ENCODE measurements around the gene EP400. TPM values are rescaled to one million over a fixed set of nuclear protein-coding genes. Genes with fewer than 3 reads are reported as not detected.
A peak's percentile ranks its signal among the peaks of the same experiment; 100 is the strongest.

Gene EP400
- total and polyA plus RNA-seq, 9 of the 15 experiments (the other 6 are each of a cell fraction or from before 2014, with no cell fraction given) = 4.5 to 58.0 (median 7.0) TPM

GRCh38 chr12:132117558-132117875 is 167.8 kb downstream of the EP400 start (continued):
- TF ChIP-seq MBD2 (IDR thresholded peaks at IDR 0.05; ENCODE audit: borderline replicate concordance, low read depth) (peak; percentile 62; the same call in 1 of the 2 replicates), HOMEZ (CRISPR knock-in tag; IDR thresholded peaks at IDR 0.05) (no peak), SP2 (IDR thresholded peaks at IDR 0.05; ENCODE audit: extremely low read depth, low read depth, low read length, poor library complexity, severe bottlenecking) (no peak), HDAC1 (IDR thresholded peaks at IDR 0.05) (no peak), NFYB (IDR thresholded peaks at IDR 0.05; ENCODE audit: extremely low read depth, insufficient read length) (peak; percentile 65)

DNA sequence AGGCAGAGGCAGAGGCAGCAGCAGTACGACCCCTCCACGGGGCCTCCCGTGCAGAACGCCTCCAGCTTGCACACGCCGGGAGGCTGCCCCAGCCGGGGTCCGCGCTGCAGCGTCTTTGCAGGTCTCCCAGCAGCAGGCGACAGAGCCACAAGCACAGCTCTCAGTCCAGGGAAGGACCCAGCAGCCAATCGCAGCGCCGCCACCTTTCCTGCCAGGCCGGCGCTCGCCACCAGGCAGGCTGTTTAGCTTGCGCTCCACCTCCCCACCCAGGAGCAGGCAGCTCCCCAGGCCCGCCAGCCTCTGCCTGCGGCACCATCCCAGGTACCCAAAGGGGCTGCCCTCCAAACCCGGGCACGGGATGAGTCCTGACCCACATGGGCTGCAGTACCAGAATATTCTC is 169.1 kb downstream of the EP400 start:
- intact Hi-C loops (cut with micrococcal nuclease) = no loop called here
- Histone ChIP-seq H3K27me3 (ENCODE audit: control insufficient read depth in 2 of 2, insufficient read depth in 2 of 2, low read length in 2 of 2) (no peaks in the 10 kb centered on the region), H3K9me1 (ENCODE audit: control insufficient read depth, insufficient read depth, low read length) (no peaks in the 10 kb centered on the region), H3K9me3 (replicated peaks; ENCODE audit: control insufficient read depth, insufficient read depth, low read depth, low read length) (no peaks in the 10 kb centered on the region), H3K27ac (ENCODE audit: extremely low read depth, low read depth, low read length) (no peak overlapping the region), H3K79me2 (ENCODE audit: control insufficient read depth, insufficient read depth, low read length) (no peaks in the 10 kb centered on the region), H3K4me3 (no peak overlapping the region), H3K4me1 (replicated peaks in 1 of 2; ENCODE audit: control insufficient read depth in 2 of 2, insufficient read depth in 2 of 2, low read length in 2 of 2) (no peaks in the 10 kb centered on the region; a peak in 1 of 5 replicates), H3K9ac (ENCODE audit: insufficient read depth in 1 of 2, low read depth in 2 of 2, low read length in 2 of 2) (no peak overlapping the region), H2AFZ (ENCODE audit: low read depth, low read length) (no peak overlapping the region), H4K20me1 (replicated peaks; ENCODE audit: control insufficient read depth, insufficient read depth, low read length) (no peaks in the 10 kb centered on the region), H3K36me3 (ENCODE audit: control insufficient read depth, insufficient read depth, low read length) (peaks cover 92% of the 10 kb centered on the region), H3K4me2 (ENCODE audit: insufficient read depth, low read length) (no peak overlapping the region)
- TF ChIP-seq POLR2G (IDR thresholded peaks at IDR 0.05; ENCODE audit: low read depth, low read length) (peak; percentile 65), ZNF347 (CRISPR knock-in tag; IDR thresholded peaks at IDR 0.05; ENCODE audit: low read depth) (no peak), RCOR1 (IDR thresholded peaks at IDR 0.05; ENCODE audit: borderline replicate concordance in 1 of 2, low read depth in 2 of 2, low read length in 2 of 2) (no peak)
- ChIA-PET POLR2A (no interaction called here), CTCF (ENCODE audit: low intra/inter-chr PET ratio) (no interaction called here)
- DNase-seq (ENCODE audit: extremely low read depth in 1 of 4, low spot score in 3 of 4) (no peak), ATAC-seq (no peak), FAIRE-seq (no peak)
- in situ Hi-C loops (cut with MboI) = no loop called here
- no TSS peak for BruUV-seq (replicated peaks)
- over 99% methylated on average over 13 of the region's 22 CpGs for WGBS (ENCODE audit: insufficient coverage, low coverage, missing lambda C conversion rate)
